Islet precursor cell (in vitro differentiated cells): Measurements from ENCODE around the gene TXNL4A.
A peak's percentile ranks its signal among the peaks of the same experiment; 100 is the strongest.

ENCODE experiments used
- DNase-seq: peaks from one replicate; pipeline ENCODE4 v3.0.0-alpha.2; 2018

The TXNL4A gene

GRCh38 chr18:79934311-79935097, 53.9 kb downstream of the TXNL4A start:
- peak; percentile 56 for DNase-seq

- peak; percentile 71 for DNase-seq
Observed at GRCh38 chr18:79933765-79934164, 54.6 kb downstream of the TXNL4A start.

GRCh38 chr18:79932907-79933306, 55.5 kb downstream of the TXNL4A start:
- DNase-seq, result no peak

GRCh38 chr18:79931475-79931874, 56.9 kb downstream of the TXNL4A start:
- peak; percentile 19 for DNase-seq

GRCh38 chr18:79930020-79930642, 58.2 kb downstream of the TXNL4A start:
- no peak for DNase-seq

GRCh38 chr18:79928563-79928960, 59.8 kb downstream of the TXNL4A start:
- peak; percentile 20 for DNase-seq

GRCh38 chr18:79927607-79928562, 60.5 kb downstream of the TXNL4A start:
- peak; percentile 46 for DNase-seq

- peak; percentile 54 for DNase-seq
Observed at GRCh38 chr18:79926715-79927606, 61.4 kb downstream of the TXNL4A start.

- DNase-seq, result peak; percentile 30
Observed at GRCh38 chr18:79926306-79926705, 62.1 kb downstream of the TXNL4A start.

- DNase-seq, result peak; percentile 29
Observed at GRCh38 chr18:79924814-79925731, 63.3 kb downstream of the TXNL4A start.

GRCh38 chr18:79923896-79924585, 64.3 kb downstream of the TXNL4A start:
- DNase-seq, result peak; percentile 21

- peak; percentile 13 for DNase-seq
Observed at GRCh38 chr18:79922971-79923411, 65.4 kb downstream of the TXNL4A start.

GRCh38 chr18:79921984-79922965, 66.1 kb downstream of the TXNL4A start:
- DNase-seq, result peak; percentile 14
